BJ (cell line): ENCODE data around the gene GGACT. TPM values are rescaled to one million over a fixed set of nuclear protein-coding genes. Genes with fewer than 3 reads are reported as not detected.
"Not testable (repeated sequence)": the region's sequence is repeated elsewhere in the genome, so short reads cannot be mapped to it uniquely, and the experiment has no call there.

Source experiments
- CTCF ChIA-PET: fragments of 350-600 bp; formaldehyde crosslinking; extraction: SDS; loops from one replicate; lab custom pipeline; 2021; ENCODE audit warnings: antibody characterized with exemption, inconsistent platforms; lab: Yijun Ruan, JAX
- POLR2A ChIA-PET: fragments of 300-600 bp; sonication (Branson Sonifier 250); formaldehyde crosslinking; extraction: SDS; loops from one replicate; lab custom pipeline; 2021; ENCODE audit warnings: antibody characterized with exemption; lab: Charles Lee
- DNase-seq: peaks from one replicate; pipeline ENCODE4 v3.0.0-alpha.2; 2011; ENCODE audit warnings: low read depth
- H3K27me3 ChIP-seq: 2 replicates; pipeline ENCODE4 v1.6.0; 2011; ENCODE audit warnings: low read length; ENCODE audit not compliant: control insufficient read depth, insufficient read depth
- H3K36me3 ChIP-seq: 2 replicates; pipeline ENCODE4 v1.5.1; 2011; ENCODE audit warnings: low read length; ENCODE audit not compliant: control insufficient read depth, insufficient read depth
- H3K4me3 ChIP-seq: 2 replicates; pipeline ENCODE4 v1.5.1; 2011; ENCODE audit warnings: low read depth, mild to moderate bottlenecking, control low read depth, low read length
- polyA plus RNA-seq: library from polyadenylated mRNA; depleted of rRNA; stranded (reverse); fragments of >200 nt; gene quantifications from 2 replicates; pipeline ENCODE4 v1.2.3, GENCODE V29; 2011
- TF ChIP-seq, protein P1 (sequence below): IDR thresholded peaks from 2 replicates; pipeline ENCODE4 v1.5.1; 2011; ENCODE audit warnings: low read depth, mild to moderate bottlenecking, control low read depth, inconsistent platforms, low read length, moderate library complexity; ENCODE audit not compliant: insufficient read depth

Gene GGACT
- polyA plus RNA-seq, 1 experiment = 7.0 TPM

DNA sequence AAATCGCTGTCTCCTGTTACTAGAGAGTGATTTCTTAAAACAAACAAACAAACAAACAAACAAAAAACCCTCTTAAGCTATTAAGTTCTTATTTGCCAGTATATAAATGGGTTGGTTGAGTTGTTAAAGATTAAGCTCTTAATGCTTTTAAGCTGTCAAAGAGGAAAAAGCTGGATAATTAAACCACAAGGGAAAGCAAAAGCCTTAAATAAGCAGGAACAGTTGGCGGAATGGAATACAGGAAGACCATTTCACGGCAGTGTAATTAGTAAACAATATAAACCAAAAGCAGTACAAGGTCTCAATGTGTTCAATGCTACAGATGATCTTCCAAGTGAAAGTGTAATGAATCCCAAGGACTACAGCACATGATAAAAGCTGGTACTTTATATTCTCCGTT lies 32.2 kb upstream of the GGACT start:
- H3K4me3 ChIP-seq = no peak overlapping the region
- TF ChIP-seq, protein P1, sequence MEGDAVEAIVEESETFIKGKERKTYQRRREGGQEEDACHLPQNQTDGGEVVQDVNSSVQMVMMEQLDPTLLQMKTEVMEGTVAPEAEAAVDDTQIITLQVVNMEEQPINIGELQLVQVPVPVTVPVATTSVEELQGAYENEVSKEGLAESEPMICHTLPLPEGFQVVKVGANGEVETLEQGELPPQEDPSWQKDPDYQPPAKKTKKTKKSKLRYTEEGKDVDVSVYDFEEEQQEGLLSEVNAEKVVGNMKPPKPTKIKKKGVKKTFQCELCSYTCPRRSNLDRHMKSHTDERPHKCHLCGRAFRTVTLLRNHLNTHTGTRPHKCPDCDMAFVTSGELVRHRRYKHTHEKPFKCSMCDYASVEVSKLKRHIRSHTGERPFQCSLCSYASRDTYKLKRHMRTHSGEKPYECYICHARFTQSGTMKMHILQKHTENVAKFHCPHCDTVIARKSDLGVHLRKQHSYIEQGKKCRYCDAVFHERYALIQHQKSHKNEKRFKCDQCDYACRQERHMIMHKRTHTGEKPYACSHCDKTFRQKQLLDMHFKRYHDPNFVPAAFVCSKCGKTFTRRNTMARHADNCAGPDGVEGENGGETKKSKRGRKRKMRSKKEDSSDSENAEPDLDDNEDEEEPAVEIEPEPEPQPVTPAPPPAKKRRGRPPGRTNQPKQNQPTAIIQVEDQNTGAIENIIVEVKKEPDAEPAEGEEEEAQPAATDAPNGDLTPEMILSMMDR = no peak
- ChIA-PET POLR2A (no interaction called here), CTCF (interaction anchor here (0.6 kb wide), 1 partner anchor 34 kb away, joined by 3 read pairs; no protein-coding TSS in a partner anchor)
- H3K36me3 ChIP-seq = no peaks in the 10 kb centered on the region
- no peaks in the 10 kb centered on the region for H3K27me3 ChIP-seq
- no peak for DNase-seq

DNA sequence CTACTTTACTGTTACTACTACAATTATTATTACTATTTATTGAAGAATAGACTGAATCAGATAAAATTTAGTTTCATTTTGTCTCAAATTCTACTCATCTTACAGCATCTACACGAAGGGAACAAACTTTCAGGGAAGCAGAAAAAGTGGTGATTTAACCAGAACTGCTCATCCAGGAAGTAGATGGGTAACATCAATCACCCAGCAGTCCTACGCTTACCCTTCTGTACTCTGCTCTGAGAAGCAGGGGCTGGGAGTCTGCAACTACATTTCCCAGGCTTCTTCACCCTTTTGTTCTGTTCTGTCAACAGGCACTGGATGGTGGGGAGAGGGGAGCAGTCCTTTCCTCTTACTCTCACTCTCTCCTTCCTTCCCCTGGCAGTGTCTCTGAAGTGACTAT lies 31.4 kb upstream of the GGACT start:
- TF ChIP-seq, protein P1 = no peak
- Histone ChIP-seq H3K4me3 (no peak overlapping the region), H3K27me3 (no peaks in the 10 kb centered on the region), H3K36me3 (no peaks in the 10 kb centered on the region)
- ChIA-PET CTCF (no interaction called here), POLR2A (no interaction called here)
- no peak for DNase-seq

DNA sequence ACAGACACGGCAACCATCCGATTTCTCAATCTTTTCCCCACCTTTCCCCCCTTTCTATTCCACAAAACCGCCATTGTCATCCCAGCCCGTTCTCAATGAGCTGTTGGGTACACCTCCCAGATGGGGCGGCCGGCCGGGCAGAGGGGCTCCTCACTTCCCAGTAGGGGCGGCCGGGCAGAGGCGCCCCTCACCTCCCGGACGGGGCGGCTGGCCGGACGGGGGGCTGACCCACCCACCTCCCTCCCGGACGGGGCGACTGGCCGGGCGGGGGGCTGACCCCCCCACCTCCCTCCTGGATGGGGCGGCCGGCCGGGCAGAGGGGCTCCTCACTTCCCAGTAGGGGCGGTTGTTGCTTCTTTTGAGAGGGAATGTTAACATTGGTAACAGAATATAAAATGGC lies 30.3 kb upstream of the GGACT start:
- H3K36me3 ChIP-seq, POLR2A ChIA-PET, H3K27me3 ChIP-seq, H3K4me3 ChIP-seq, DNase-seq, CTCF ChIA-PET: not testable (repeated sequence)

DNA sequence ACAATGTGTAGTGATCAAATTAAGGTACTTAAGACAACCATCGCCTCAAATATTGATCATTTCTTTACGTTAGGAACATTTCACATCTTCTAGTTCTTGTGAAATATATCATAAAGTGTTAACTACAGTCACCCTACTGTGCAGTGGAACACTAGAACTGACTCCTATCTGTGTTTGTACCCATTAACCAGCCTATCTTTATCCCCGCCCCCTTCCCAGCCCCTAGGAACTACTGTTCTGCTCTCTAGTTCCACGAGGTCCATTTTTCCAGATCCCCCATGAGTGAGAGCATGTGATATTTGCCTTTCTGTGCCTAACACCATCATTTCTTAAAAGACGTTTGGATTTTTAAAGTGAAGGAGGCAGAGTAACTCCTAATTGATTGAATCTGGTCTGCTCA lies 24.4 kb upstream of the GGACT start:
- ChIA-PET POLR2A (no interaction called here), CTCF (no interaction called here)
- DNase-seq = no peak
- no peaks in the 10 kb centered on the region for H3K36me3 ChIP-seq
- H3K4me3 ChIP-seq = no peak overlapping the region
- TF ChIP-seq, protein P1 = no peak
- no peaks in the 10 kb centered on the region for H3K27me3 ChIP-seq

DNA sequence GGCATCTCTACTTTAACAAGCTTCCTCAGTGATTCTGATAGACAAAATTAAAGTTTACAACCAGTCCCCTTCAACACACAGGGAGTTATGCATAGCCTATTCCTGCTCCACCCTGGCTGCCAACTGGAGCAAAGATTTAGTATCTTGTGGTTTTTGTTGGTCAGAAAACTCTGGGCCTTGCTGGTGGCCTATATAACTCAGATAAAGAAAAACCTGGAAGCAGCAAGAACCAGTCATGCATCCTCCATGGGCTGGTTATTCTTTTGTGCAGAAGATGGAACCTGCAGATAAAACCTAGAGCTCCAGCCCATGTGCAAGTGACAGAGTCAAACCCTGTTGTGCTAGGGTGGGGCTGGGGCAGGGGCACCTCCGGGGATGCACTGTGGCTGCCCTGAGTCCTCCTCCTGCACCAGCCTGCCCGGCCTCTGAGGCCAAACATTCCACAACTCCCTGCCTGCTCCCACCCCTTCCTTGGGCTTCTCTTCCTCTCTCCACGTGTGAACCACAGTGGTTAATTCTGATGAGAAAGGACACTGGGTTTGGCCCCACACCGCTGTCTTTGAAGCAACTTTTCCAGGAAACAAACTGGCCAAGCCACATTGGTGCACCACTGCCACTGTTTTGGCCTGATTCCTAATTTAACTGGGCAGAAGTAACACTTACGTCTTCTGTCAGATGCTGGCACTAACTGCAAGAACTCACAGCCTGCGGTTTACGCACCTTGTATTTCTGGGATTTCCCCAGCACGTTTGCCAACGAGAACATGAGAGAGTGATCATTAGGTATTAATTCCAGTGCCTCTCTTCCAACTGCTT lies 23.3 kb upstream of the GGACT start:
- H3K36me3 ChIP-seq = no peaks in the 10 kb centered on the region
- ChIA-PET POLR2A (no interaction called here), CTCF (interaction anchor here (0.8 kb wide), 1 partner anchor 19 kb away, joined by 3 read pairs; no protein-coding TSS in a partner anchor)
- no peaks in the 10 kb centered on the region for H3K27me3 ChIP-seq
- no peak for DNase-seq
- TF ChIP-seq, protein P1 = no peak
- H3K4me3 ChIP-seq = no peak overlapping the region
